GM12891 (cell line): ENCODE data around the gene AP3S2.

Experiments used
- PAX5 ChIP-seq: IDR thresholded peaks from 2 replicates; pipeline ENCODE4 v1.6.1; 2011; ENCODE audit warnings: low read length, moderate library complexity, mild to moderate bottlenecking; ENCODE audit not compliant: insufficient read depth, severe bottlenecking
- POLR2A ChIP-seq: IDR thresholded peaks from 2 replicates; pipeline ENCODE4 v1.6.1; 2011; ENCODE audit warnings: low read depth, low read length, control low read depth
- POLR2AphosphoS5 ChIP-seq: IDR thresholded peaks from 2 replicates; pipeline ENCODE4 v1.6.1; 2011; ENCODE audit warnings: low read depth, low read length, control low read depth
- POU2F2 ChIP-seq: IDR thresholded peaks from 2 replicates; pipeline ENCODE4 v1.6.1; 2011; ENCODE audit warnings: low read depth, mild to moderate bottlenecking, control low read depth, low read length, moderate library complexity
- SPI1 ChIP-seq: IDR thresholded peaks from 2 replicates; pipeline ENCODE4 v1.6.1; 2011; ENCODE audit warnings: low read depth, low read length, control low read depth
- TAF1 ChIP-seq: IDR thresholded peaks from 2 replicates; pipeline ENCODE4 v1.6.1; 2011; ENCODE audit warnings: low read depth, low read length, control low read depth

DNA sequence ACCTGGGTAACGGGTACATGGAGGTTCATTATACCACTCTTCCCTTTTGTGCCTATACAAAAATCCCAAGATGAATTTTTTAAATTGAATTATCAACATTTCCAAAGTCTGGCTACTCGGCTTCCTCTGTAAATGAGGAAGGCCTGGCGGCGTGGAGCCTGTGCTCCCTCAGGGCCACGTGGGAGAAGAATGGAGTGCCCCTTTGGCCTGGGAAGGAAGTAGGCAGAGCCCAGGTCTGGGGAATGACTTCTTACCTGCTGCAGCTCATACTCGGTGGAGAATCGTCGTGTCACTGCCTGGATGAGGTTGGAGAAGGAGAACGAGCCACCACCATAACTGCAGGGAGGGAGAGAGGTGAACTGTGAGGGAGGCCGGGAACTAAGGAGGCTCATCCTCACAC, 103.6 kb downstream of the AP3S2 start:
- TF ChIP-seq POLR2A (no peak), SPI1 (no peak), POLR2AphosphoS5 (no peak), PAX5 (no peak), TAF1 (no peak), POU2F2 (no peak)
